Stromal cell of bone marrow (primary cell): ENCODE results near the gene ST6GALNAC6.

Experiments used
- DNase-seq: peaks from one replicate; pipeline ENCODE4 v3.0.0-alpha.2; 2012; ENCODE audit warnings: low read depth

The ST6GALNAC6 gene, protein sequence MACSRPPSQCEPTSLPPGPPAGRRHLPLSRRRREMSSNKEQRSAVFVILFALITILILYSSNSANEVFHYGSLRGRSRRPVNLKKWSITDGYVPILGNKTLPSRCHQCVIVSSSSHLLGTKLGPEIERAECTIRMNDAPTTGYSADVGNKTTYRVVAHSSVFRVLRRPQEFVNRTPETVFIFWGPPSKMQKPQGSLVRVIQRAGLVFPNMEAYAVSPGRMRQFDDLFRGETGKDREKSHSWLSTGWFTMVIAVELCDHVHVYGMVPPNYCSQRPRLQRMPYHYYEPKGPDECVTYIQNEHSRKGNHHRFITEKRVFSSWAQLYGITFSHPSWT

DNA sequence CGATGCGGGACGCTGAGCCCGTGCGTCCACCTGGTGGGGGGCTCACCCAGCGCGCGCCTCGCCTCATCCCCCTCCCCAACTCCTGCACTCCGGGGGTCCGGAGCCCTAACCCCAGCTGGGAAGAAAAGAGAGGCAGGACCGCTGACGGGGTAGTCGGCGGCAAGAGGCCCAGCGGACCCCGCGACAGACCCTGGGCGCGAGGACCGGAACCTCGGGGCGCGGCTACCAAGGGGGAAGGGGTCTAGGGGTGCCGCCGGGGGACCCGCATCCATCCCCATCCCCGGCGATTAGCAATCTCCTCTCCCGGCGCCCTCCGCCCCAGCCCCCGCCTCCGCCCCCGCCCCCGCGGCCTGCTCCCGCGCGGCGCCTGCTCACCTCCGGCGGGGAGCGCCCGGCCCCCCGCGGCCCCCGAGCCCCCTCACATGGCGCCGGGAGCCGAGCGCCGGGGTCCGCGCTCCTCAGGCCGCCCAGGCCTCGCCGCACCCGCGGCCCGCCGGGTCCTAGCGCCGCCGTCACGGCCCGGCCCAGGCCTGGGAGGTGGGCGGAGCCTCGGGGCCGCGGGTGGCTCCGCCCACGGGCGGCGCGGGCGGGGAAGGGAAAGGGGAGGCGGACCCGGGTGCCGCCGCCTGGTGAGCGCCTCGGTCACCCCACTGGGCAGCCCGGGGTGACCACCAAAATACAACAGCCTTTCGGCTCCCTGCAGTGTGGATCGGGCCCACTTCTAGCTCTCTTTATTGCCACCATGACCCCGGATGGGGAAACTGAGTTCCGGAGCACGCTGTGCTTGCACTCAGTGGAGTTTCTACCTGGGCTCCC lies at the start of gene ST6GALNAC6:
ST6GALNAC6 (minus strand) TSS at position 476 of the 816 bp plus-strand sequence. CDS start 1,622 bp downstream, outside the sequence.
- DNase-seq = peak; percentile 71

DNA sequence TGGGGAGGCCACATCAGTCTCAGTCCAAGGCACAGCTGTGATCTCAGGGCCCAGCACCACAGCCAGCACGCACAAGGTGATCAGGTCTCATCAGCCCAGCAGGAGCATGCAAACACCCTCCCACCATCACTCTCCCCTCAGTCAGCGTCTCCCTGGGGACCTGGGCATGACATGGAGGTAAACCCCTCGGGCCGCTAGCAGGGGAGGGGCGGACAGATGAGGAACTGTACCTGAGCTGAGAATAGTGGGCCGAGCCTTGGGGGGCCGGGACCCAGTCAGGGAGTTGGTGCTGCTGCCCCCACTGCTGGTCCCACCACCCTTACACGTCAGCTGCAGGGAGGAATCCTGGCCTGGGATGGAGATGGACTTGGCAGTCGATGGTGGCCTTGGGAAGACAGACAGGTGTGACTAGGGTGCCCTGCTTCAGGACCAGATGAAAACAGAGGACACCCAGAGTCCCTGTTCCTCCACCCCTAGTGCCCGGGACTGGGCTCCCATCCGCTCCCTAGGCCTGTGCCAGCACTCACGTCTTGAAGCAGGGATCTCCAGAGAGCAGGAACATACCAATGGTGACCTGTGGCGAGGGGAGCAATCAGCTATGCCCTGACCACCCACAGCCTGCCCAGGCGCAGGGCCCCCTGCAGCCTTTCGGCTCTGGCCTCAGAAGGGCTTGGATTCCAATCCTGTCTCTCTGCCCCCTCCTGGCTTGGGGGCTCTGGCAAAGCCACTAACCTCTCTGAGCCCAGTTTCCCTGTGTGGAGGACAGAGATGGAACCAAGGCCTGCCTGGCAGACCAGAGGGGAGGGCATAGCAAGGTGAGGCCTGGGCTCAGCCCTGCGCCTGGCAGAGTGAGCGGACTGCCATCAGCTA lies 48.7 kb upstream of the ST6GALNAC6 start:
- DNase-seq = no peak

DNA sequence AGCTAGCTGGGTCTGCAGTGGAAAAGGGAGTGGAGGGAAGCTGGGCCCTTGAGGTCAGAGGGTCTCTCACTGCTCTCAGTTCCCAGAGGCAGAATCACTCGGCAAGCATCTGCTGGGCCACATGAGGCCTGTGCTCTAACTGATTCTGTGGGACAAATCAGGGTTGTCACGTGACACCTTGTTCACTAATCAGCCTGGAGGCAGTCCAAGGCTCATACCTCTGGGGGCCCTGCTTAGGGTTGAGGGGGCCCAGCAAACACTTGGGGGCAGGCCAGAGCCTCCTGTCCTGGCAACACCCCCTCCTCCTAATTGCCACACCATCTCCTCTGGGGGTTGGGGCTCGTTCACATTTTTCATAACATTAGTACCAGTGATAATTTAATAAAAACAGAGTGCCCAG lies 47.3 kb upstream of the ST6GALNAC6 start:
- DNase-seq = no peak

DNA sequence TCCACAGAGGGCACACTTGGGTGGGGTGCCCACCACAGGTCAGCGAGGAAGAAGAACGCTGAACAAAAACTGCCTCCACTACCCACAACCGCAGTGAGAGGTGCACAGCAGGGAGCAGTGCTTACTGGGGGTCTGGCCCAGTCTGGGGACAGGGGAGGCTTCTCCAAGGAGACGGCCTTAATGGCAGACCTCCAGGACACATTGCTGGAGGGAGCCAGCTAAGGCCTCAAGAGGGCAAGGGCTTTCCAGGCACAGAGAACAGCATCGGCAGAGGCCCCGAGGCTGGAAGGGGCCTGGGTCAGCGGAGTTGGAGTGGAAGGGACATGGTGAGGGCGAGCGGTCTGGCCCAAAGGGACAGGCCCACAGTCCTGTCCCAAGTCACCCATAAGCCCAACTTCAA lies 46.5 kb upstream of the ST6GALNAC6 start:
- DNase-seq = no peak

DNA sequence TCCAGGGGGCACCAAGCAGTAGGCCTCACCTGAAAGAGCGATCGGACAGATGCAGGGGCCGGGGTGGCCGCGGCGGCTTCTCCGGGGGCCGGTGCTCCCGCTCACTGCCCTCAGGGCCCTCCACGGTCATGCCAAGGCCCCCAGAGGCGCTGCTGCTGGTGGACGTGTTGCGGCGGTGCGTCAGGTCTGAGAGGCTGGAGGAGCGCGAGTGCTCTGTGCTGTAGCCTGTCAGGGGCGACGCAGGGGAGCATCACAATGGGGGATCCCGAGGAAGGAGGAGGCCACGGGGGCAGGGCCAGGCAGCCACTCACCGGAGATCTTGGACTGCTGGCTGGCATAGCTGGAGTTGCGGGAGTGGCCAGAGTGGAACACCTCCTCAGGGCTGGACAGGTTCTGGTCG lies 45.9 kb upstream of the ST6GALNAC6 start:
- no peak for DNase-seq

DNA sequence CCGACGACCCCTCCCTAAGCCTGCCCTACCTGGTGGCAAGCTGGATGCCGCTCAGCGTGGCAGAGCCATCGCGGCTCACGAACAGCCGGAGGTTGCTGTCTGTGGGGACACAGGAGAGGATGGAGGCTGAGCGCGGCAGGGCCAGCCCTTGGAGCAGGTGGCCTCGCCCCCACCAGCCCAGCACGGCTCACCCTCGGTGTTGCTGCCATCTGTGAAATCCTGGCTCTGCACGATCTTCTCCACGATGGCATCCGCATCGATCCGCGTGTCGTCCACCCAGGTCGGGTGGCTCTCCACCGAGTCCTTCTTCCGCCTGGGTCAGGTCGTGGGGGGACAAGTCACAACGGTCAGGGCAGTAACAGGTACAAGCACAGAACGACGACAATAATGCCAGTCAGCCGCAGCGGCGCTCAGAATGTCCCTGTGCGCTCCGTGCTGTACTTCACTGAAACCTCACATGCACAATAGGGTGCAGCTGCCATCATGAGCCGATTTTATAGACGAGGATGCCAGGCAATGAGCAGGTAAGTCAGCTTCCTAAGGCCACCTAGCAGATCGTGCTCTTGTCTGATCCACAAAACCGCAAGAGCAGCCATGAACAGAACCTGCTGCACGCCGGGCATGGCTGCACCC lies 45.3 kb upstream of the ST6GALNAC6 start:
- DNase-seq = no peak

DNA sequence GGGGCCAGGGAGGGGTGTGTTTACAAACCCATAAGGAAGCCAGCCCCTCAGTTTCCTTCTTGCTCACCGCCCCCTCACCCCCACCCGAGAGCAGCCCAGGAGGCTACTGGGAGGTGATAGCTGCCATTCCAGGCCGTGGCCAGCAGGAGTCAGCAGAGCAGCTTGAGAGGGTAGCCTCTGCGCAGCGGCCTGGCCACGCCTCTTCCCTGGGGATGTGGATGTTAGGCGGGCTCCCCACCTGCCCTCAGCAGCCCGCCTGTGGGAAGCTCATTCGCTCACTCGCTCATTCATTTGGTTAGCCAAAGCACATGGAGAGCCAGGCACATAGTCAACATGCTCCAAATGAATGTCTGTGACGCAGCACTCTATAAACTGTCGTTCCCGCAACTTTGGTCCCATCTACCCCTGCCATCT lies 44.3 kb upstream of the ST6GALNAC6 start:
- DNase-seq = peak; percentile 54

DNA sequence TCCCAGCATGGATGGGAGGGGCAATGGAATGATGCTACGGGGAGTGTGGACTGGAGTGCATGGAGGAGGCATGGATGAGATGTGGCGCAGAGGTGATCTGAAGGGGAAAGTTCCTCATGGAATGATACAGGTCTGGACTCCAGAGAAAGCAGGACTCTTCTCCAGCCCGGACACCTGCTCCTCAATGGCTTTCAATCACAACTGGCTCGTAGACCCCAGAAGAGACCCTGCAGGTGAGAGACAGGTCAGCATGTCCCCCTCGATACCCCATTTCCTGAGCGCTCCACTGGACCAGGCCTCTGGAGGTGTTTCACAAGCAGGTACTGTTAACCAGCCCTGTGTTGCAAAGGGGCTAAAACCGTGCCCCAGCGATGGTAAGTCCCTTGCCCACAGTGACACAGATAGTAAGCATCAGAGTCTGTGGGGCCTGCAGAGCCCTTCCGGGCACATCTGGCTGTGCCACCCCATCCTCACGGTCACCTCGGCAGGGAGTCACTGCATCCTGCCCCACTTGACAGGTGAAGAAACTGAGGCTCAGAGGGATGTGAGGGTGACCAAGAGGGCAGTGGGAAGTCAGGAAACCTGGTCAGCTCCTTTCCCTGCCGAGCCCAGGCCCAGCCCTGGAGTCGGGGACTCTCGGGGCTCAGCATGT lies 43.7 kb upstream of the ST6GALNAC6 start:
- DNase-seq = no peak

DNA sequence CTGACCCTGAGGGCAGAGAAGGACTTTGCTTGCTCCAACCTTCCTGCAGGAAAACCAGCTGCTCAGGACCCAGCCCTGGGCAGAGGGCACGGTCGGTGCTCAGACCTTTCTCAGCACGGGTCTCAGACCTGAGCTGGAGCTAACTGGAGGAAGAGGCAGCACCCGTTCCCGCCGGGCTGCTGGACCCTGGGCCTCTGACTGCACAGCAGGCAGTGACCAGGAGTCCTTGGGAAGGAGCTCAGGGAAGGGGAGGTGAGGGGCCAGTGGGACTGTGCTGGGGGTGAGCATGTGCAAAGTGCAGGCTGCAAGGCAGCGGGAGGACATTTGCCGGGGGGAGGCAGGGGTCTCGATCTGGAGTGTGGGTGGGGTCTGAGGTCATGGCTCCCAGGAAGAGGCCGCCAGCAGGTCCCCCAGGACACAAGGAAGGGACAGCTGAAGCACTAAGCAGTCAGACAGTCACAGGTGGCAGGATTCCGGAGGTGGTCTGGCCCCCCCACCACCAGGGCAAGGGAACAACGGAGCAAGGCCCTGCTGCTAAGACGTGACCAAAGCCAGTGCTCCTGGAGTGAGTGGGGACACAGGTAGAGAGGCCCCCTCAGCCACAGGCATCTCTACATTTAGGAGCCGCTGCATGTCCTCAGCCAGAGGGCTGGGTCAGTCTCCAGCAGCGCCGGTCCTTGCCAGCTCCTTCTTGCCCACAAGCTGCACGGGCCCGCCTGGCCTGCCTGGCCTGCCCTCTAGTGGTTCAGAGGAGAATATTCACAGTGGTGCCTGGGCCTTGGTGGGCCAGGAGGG lies 43.0 kb upstream of the ST6GALNAC6 start:
- DNase-seq = no peak

DNA sequence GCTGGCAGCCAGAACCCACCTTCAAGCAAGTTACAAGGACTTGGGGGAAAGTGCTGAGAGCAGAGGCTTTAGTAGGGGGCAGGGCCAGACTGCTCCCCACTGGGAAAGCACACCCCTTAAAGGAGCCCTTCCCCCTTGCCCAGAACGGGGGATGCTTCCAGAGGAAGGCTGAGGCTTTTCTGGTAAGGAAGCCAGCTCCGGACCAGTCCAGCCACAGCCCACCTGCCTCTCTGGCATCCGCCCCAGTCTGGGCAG lies 42.5 kb upstream of the ST6GALNAC6 start:
- DNase-seq = no peak

DNA sequence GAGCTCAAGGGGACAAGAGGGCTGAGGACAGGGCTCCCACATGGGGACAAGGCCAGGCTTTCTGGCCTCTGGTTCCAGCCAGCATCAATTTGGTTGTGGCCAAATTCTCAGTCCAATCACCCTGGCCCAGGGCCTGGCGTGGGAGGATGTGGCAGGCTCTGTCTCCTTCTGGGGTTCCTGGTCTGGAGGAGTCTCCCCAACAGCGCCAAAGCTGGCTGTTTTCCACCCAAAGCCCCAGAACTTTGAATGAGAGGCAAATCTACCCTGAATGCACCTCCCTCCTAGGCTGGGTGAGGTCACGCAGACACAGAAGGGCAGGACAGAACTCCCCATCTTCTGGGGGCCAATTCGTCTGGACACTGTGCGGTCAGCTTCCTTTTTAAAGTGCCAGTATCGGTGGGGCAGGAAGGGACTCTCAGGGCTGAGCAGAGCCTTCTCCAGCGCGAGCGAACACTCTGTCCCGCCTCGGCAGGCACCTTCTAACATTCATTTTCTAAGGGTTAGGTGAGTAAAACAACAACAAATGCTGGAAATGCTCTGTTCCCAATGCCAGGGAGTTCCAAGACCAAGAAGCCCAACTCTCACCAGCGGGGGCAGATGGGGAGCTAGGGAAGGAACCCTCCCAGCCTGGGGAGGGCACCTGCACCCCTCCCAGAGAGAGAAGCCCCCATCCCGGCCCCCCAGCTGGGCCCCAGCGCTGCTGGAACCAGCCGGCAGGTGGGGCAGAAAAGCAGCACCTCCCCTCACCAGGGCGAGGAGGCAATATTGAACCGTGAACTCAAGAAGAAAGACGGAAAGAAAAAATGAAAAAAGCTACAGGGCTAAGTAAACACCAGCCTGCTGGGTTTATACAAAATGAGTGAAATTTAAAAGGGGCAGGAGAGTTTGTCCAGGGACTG lies 41.9 kb upstream of the ST6GALNAC6 start:
- DNase-seq = no peak

DNA sequence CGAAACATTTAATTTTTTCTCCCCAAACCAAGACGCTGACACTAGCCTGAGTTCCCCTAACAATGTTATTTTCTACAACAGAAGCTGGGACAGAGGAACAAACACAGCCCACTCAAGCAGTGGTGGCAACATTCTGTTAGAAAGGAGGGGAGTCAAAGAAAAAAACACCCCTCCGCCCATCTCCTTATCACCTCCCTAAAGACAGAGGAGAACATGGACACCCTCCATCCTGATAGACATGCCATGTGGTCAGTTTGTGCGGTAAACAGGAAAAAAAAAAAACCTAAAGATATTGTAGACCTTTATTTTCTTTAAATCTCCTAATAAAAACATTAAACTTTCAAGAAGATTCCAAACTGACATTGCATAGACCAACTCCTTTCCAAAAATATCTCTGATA lies 41.2 kb upstream of the ST6GALNAC6 start:
- DNase-seq = no peak

DNA sequence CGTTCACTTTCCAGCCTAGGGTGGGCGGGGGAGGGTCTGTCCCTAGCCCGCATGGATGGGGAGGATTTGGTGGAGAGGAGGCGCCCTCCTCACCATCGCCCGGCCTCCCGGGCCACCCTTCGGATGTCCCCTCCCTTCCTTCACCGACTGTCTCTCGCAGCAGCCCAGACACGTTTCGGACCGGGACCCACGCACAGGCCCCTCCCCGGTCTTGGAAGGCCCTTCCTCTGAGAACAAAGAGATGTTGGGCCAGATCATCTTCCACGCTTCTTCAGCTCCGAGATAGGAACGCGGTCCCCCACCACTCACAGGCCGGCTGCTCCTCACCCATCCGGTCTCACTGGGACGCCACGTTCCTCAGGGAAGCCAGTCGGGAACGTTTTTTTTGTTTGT lies 38.9 kb upstream of the ST6GALNAC6 start:
- DNase-seq = no peak

DNA sequence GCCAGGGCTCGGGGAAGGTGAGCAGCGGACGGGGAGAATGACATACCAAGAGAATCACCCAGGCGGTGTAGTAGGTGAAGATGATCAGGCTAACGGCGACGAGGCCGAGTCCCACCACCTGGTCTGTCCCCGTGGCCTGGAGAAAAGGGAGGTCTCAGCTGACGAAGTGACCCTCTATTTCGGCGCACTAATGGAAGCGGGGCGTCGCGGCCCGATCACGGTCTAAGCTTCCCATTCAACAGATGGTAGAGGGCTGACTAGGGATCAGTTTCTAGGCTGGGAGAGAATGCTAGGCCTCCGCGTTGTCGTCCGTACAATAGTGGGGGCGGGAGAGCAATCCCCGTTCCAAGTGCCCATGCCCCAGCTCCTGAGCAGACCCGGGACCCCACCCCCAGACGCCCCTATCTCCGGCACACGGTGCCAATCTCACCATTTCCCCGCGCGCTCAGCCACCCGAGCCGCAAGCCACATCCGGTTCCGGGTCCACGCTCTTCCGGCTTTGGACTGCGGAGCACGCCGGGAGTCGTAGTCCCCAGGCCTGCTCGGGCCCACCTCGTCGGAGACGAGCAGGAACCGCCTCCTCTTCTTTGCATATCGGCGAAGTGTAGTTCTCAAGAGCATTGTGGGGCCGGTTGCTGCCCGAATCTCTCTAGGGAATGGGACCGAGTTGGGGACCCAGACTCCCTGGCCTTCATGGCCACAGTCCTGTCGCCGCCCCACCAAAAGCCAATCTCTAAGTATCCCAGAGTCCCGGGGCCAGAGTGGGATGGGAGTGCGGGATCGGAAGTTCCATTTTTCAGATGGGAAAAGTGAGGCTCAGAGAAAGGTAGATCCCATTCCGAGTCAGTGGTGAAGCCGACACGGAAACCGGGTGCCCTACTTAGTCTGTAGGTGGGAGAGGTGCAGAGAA lies 38.2 kb upstream of the ST6GALNAC6 start, which contains the start of gene DPM2:
DPM2 (minus strand) TSS at position 467 of the 910 bp plus-strand sequence; CDS start at position 433, 34 bp downstream.
- peak; percentile 66 for DNase-seq

DNA sequence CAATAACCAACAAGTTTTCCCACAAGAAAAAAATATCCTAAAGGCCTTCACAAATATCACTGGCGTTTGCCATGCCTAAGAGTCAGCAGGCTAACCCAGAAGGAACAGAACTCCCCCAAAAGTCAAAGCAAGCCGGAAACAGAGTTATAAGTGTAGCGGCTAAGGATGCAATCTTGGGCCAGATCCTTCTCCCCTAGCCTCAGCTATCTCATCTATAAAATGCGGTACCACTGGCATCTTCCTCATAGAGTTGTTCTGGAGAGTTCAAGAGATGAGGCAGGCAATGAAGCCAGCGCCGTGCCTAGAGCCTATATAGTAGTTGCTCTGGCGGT lies 37.6 kb upstream of the ST6GALNAC6 start:
- no peak for DNase-seq

DNA sequence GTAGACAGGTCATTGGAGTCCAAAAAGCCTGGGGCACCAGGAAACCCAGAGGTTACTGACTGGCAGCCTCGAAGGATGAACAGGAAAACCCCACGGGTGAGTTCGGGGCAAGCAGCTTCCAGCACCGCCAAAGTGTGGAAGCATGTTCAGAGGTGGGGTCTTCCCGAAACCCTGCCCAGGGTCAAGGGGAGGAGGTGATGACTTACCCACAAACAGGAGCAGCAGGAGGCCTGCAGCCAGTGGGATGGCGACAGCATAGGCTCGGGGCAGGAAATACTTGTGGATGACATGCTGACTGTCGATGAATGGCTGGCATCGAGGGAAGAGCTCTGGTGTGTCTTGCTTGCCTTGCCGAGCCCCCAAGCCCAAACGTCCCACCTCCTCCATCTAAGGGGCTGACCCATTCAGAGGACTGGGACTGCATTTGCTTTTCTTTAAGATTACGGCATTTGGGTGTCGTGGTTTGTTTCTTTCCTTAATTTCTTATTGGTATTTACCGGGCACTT lies 37.0 kb upstream of the ST6GALNAC6 start:
- DNase-seq = no peak

DNA sequence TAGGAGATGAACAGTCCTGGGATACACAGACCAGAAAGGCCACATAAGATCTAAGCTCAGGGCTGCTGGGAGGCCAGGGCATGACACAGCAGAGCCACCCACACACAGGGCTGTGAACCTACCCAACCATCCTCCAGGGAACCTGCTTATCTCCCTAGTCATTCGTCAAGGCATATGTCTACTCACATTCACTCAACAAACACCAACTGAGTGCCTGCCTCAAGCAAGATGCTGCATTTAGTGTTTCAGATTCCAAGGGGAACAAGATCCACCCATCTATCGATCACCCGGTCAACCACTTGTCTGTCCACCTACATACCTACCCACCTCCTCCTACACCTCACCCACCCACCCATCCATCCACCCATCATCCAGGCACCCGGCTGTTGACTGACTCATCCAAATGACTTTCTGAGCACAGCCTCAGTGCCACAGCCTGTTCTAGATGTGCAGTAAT lies 36.4 kb upstream of the ST6GALNAC6 start:
- DNase-seq = no peak

DNA sequence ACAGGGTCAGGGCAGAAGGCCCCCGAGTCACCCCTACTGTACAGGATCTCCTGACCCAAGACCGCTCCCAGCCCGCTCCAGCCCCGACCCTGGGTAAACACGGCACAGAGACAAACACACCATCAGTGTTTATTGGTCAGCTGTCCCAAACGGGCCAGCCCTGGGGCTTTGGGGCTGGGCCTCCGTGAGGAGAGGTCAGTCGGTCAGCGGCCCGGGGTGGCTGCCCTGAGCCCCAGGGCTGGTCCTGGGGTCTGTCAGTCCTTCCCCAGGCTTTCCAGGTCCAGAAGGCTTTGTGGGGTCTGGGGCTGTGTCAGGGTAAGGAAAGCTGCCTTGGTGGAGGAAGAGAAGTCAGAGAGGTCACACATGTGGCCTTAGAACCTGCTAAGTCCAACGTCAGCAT lies 35.6 kb upstream of the ST6GALNAC6 start:
- DNase-seq = no peak
